Measurements from ENCODE around the gene E4F1. TPM values are rescaled to one million over a fixed set of nuclear protein-coding genes. Genes with fewer than 3 reads are reported as not detected.
"Not testable (repeated sequence)": the region's sequence is repeated elsewhere in the genome, so short reads cannot be mapped to it uniquely, and the experiment has no call there.

E4F1 gene
- total RNA-seq, 2 donors from 2014 or later = 15.5 to 19.3 TPM

DNA sequence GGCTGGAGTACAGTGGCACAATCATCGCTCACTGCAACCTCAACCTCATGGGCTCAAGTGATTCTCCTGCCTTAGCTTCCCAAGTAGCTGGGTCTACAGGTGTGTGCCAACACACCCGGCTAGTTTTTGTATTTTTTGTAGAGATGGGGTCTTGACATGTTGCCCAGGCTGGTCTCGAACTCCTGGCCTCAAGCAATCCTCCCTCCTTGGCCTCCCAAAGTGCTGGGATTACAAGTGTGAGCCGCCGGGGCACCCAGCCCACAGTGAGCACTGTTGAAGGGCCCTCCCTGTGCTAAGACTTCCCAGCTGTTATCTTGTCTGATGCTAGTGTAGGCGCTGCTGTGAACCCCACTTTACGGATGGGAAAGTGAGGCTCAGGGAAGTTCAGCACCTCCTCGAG lies 35.0 kb upstream of the E4F1 start:
- intact Hi-C loops (cut with DNase I) = no loop called here
- DNase-seq (ENCODE audit: low spot score) = no peak

DNA sequence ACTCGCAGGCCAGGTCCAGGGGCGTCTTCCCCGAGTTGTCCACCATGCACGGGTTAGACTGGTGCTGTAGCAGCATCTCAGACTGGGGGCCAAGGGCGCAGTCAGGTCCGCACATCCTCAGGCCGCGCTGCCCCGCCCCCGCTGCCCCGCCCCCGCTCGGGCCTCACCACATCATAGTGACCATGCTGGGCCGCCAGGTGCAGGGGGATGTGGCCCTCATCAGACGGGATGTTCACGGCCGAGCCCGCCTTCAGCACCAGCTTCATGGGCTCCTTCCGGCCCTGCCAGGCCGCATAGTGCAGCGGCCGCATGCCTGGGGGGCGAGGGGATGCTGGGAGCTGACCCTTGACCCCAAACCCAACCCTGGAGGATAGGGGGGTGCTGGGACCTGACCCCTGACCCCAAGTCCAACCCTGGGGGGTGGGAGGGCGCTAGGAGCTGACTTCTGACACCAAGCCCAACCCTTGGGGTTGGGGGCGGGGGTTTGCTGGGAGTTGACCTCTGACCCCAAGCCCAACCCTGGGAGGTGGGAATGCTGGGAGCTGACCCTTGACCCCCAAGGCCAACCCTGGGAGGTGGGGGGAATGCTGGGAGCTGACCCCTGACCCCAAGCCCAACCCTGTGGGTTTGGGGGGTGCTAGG lies 34.0 kb upstream of the E4F1 start:
- DNase-seq (ENCODE audit: low spot score) = no peak
- intact Hi-C loops (cut with DNase I) = no loop called here

- no peak for DNase-seq (ENCODE audit: low spot score)
- intact Hi-C loops (cut with DNase I) = no loop called here
Measured at GRCh38 chr16:2190002-2190658, 33.3 kb upstream of the E4F1 start.

DNA sequence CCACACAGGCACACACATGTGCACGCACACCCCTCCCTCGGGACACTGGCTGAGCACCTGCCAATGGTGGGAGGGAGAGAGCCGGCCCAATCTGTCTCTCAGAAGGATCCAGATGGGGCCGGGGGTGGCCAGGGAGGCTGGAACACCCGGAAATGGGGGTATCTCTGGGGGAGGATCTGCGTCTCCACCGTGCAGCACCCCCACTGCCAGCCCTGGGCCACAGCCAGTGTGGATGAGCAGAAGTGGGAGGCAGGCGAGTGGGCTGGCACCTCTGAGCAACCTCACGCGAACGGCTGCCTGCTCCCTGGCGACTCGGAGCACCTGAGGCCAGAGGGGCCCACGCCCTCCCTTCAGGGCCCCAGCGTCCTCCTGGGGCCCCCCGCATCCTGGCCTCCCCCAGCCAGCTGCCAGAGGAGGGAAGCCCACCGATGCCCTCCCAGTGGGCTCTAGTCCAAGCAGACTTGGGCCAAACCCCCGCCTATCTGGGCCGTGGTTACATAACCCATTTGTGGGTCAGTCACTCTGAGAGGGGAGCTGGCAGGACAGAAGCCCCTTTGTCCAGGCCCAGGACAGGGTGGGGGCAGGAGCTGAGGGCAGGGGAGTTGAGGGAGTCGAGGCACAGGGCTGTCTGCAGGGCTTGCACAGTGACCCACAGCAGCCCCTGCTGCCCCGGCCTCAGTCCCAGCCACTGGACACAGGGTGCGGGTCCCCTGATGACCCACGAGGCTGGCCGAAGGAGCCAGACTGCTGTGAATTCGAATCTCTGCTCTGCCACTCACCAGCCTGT lies 32.5 kb upstream of the E4F1 start:
- intact Hi-C loops (cut with DNase I) = no loop called here
- DNase-seq (ENCODE audit: low spot score) = no peak

GRCh38 chr16:2191446-2191706 lies 32.0 kb upstream of the E4F1 start:
- no peak for DNase-seq (ENCODE audit: low spot score)
- intact Hi-C loops (cut with DNase I) = no loop called here

DNA sequence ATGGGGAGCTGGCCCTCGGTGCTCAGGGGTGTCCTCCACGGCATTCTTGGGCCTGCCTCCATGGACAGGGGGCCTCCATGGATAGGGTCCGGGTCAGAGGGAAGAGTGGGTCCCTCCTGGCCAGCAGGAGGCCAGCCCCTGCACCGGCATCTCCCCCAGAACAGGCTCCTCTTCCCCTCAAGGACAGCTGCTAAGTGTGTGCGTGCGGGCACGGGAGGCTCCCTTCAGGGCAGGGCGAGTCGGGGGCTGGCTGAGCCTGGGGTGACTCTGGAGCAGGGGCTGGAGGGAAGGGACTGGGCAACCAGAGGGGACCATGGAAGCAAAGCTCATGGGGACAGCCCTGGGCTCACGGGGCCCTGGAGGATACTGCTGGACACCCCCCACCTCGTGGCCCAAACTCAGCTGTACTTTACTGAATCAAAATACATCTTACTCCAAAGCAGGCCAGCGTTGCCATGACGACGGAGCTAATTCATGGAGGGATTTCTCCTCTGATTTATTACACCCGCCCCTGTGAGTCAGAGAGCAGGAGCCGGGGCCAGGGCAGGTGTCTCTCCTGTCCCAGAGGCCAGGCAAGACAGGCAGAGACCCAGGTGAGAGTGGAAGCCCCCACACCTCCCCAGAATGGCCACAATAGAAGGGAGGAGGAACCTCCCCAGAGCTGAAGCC lies 29.1 kb upstream of the E4F1 start:
- DNase-seq (ENCODE audit: low spot score) = no peak
- intact Hi-C loops (cut with DNase I) = no loop called here

GRCh38 chr16:2194852-2195321 lies 28.5 kb upstream of the E4F1 start:
- DNase-seq (ENCODE audit: low spot score) = no peak
- intact Hi-C loops (cut with DNase I) = no loop called here

DNA sequence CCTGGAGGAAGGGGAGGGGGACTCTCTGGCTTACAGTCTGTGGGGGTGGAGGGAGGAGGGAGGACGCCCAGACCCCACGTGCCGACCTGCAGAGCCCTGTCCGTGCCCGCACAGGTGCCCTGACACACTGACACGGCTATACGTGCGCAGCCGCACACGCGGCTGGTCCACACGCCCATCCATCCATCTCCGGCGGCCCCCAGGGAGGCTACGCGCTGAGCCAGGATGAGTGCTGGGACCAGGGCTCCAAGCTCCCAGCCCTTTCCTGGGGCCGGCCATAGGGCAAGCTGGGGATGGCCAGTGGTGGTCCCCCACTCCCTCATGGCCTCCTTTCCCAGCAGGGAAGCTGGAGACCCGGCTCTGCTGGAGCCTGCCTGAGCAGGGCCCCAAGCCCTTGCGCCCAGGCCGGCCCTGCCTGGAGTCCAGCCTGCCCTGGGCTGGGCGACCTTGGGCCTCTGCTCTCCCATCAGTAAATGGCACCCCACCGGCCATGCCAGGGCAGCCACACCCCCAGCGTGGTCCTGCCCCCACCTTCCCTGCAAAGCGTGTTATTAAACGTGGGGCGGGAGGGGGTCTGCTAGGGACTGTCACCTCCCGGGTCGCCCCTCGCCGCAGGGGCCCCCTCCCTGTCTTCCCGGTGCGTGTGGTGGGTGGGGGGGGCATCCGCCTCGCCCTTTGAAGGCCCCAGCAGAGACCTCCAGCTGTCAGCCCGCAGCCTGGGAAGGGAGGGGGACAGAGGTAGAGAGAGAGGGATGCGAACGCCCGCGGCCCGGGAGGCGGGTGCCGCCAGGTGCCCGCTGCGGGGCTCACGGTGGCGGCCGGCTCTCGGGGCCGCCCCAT lies 27.8 kb upstream of the E4F1 start:
- no peak for DNase-seq (ENCODE audit: low spot score)
- intact Hi-C loops (cut with DNase I) = no loop called here

GRCh38 chr16:2196162-2196980 lies 27.0 kb upstream of the E4F1 start, which contains the start of gene CASKIN1:
Gene CASKIN1, minus strand, starts transcription at chr16:2196605. Its CDS starts 173 bp downstream, at chr16:2196432.
- no peak for DNase-seq (ENCODE audit: low spot score)
- intact Hi-C loops (cut with DNase I) = no loop called here

DNA sequence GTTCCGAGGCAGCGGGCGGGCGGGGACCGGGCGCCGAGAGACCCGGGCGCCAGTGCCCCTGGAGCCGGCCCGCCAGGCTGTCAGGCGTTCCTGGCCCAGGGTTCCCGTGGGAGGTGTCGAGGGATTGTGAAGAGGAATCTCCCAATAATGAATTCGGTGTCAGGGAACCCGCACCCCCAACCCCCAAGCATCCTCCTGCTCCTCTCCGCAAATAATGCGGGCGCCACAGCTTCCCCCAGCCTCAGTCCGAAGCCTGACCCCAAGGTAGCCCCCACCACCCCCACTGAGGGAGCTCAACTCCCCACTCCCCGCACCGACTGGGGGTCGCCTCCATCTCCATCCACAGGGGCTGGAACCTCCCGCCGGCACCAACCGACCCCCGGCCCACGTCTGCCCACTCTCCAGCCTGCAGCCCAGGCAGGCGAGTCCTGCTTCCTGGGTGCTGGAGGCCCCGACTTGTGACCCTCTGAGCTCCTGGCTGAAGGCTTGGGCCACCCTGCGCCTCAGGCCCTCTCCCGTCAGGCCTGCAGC lies 26.3 kb upstream of the E4F1 start:
- no peak for DNase-seq (ENCODE audit: low spot score)
- intact Hi-C loops (cut with DNase I) = no loop called here

- intact Hi-C loops (cut with DNase I) = no loop called here
- DNase-seq (ENCODE audit: low spot score) = no peak
Measured at GRCh38 chr16:2197765-2198164, 25.6 kb upstream of the E4F1 start.

DNA sequence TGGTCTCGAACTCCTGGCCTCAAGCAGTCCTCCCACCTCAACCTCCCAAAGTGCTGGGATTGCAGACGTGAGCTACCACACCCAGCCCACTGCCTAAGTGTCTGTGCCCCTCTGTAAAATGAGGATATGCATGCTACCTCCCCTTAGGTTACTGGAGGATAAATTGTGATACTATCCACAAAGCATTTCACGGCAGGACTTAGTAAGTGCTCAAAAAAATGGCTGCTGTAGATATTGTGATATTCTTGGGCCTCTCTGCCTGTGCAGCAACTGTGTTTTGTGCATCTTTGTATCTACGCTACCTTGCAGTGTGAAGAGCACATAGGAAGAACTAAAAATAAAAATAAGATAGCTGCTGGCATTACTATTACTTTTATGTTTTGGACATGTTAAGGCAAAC lies 25.1 kb upstream of the E4F1 start:
- intact Hi-C loops (cut with DNase I) = no loop called here
- no peak for DNase-seq (ENCODE audit: low spot score)

GRCh38 chr16:2199095-2199494 lies 24.3 kb upstream of the E4F1 start:
- DNase-seq (ENCODE audit: low spot score) = no peak
- intact Hi-C loops (cut with DNase I) = no loop called here

DNA sequence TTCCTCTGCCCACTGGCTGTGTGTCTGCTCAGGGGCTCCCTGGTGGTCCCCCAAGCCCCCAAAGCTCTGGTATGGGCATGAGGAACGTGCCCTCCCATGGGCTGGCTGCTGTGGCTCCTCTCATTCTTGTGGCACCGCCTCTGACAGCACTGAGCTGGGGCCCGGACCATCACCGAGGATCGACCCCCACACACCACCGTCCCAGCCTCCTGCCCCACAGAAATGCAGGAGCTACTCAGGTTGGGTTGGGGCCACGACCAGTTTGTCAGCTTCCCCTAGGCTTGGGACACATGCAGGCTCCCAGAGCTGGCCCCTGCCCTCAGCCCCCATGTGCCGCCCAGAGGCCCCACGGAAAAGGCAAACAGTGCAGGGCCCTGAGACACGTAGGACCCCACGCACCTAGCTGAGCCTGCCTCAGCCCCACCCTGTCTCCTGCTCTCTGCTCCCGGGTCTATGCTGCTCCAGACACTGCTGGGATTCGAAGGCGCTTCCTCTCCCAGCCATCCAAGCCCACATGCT lies 23.7 kb upstream of the E4F1 start:
- intact Hi-C loops (cut with DNase I) = loop anchor here in 1 of 2 donors (10.0 kb wide), 1 partner anchor 325 kb away; the partner anchor contains the start of gene AMDHD2
- no peak for DNase-seq (ENCODE audit: low spot score)

- intact Hi-C loops (cut with DNase I) = loop anchor here in 1 of 2 donors (10.0 kb wide), 1 partner anchor 324 kb away; the partner anchor contains the start of gene AMDHD2
- DNase-seq (ENCODE audit: low spot score) = no peak
Measured at GRCh38 chr16:2200313-2200712, 23.1 kb upstream of the E4F1 start.

GRCh38 chr16:2203119-2203688 lies 20.2 kb upstream of the E4F1 start:
- not testable (repeated sequence) for DNase-seq (ENCODE audit: low spot score)
- intact Hi-C loops (cut with DNase I) = loop anchor here in 1 of 2 donors (10.0 kb wide), 1 partner anchor 322 kb away; the partner anchor contains the start of gene AMDHD2

GRCh38 chr16:2204416-2205103 lies 18.8 kb upstream of the E4F1 start:
- intact Hi-C loops (cut with DNase I) = loop anchor here in 1 of 2 donors (10.0 kb wide), 1 partner anchor 320 kb away; the partner anchor contains the start of gene AMDHD2

More at GRCh38 chr16:2204416-2205103, 18.8 kb upstream of the E4F1 start:
- DNase-seq (ENCODE audit: low spot score) = no peak
